SU-DHL-6 (cell line): ENCODE results near the gene FMNL3.
A peak's percentile ranks its signal among the peaks of the same experiment; 100 is the strongest.

Experiments used
- H2AFZ ChIP-seq: fragments of 200-600 bp; sonication (generic); 2 replicates; pipeline ENCODE4 v1.6.1; 2014; ENCODE audit warnings: low read depth, mild to moderate bottlenecking, moderate library complexity, mixed read lengths, antibody characterized with exemption, low read length; ENCODE audit not compliant: severe bottlenecking
- H3F3A ChIP-seq: fragments of 200-600 bp; shearing (Covaris generic); 2 replicates; pipeline ENCODE4 v1.6.0; 2016; ENCODE audit warnings: antibody characterized with exemption, mild to moderate bottlenecking; ENCODE audit not compliant: insufficient read depth
- H3K27ac ChIP-seq: fragments of 200-600 bp; sonication (generic); 2 replicates; pipeline ENCODE4 v1.5.1; 2016; ENCODE audit warnings: low read depth, mild to moderate bottlenecking, low read length, moderate library complexity, mixed read lengths
- H3K27me3 ChIP-seq: fragments of 200-600 bp; sonication (generic), shearing (Covaris generic); 2 replicates; pipeline ENCODE4 v1.6.0; 2014; ENCODE audit warnings: mild to moderate bottlenecking, low read length
- H3K36me3 ChIP-seq: fragments of 200-600 bp; sonication (generic); 2 replicates; pipeline ENCODE4 v1.6.1; 2014; ENCODE audit warnings: mild to moderate bottlenecking, low read length, mixed read lengths
- H3K4me2 ChIP-seq: fragments of 300-600, 200-600 bp; shearing (Covaris generic), sonication (generic); 2 replicates; pipeline ENCODE4 v1.6.0; 2014; ENCODE audit warnings: low read length, low read depth, mild to moderate bottlenecking; ENCODE audit not compliant: poor library complexity, severe bottlenecking
- H3K4me3 ChIP-seq: fragments of 200-600 bp; sonication (generic); 2 replicates; pipeline ENCODE4 v1.5.1; 2014; ENCODE audit warnings: antibody characterized with exemption, low read length, mild to moderate bottlenecking, mixed read lengths; ENCODE audit not compliant: insufficient read depth, poor library complexity, severe bottlenecking
- H3K79me2 ChIP-seq: fragments of 200-600 bp; sonication (generic); 2 replicates; pipeline ENCODE4 v1.6.1; 2014; ENCODE audit warnings: mild to moderate bottlenecking, low read length, moderate library complexity; ENCODE audit not compliant: insufficient read depth
- H3K9ac ChIP-seq: fragments of 200-600 bp; sonication (generic); 2 replicates; pipeline ENCODE4 v1.7.0; 2014; ENCODE audit warnings: mild to moderate bottlenecking, low read length
- H3K9me2 ChIP-seq: fragments of 200-600 bp; sonication (generic); replicated peaks from 2 replicates; pipeline ENCODE4 v1.6.1; 2014; ENCODE audit warnings: low read length; ENCODE audit not compliant: insufficient read depth
- H3K9me3 ChIP-seq: fragments of 200-600 bp; sonication (generic); 2 replicates; pipeline ENCODE4 v1.6.1; 2014; ENCODE audit warnings: low read length, mixed read lengths; ENCODE audit not compliant: insufficient read depth
- H4K20me1 ChIP-seq: fragments of 200-600 bp; sonication (generic); 2 replicates; pipeline ENCODE4 v1.6.1; 2014; ENCODE audit warnings: low read depth, mild to moderate bottlenecking, antibody characterized with exemption, low read length, moderate library complexity, mixed read lengths
- EZH2phosphoT487 ChIP-seq: fragments of 200-600 bp; sonication (generic), shearing (Covaris generic); conservative IDR thresholded peaks from 2 replicates; pipeline ENCODE4 v1.6.1; 2018; ENCODE audit warnings: mild to moderate bottlenecking, antibody characterized with exemption, low read length, moderate library complexity, mixed read lengths
- TF ChIP-seq, protein P1 (sequence below): fragments of 200-600 bp; sonication (generic); IDR thresholded peaks from one replicate; pipeline ENCODE4 v1.5.1; 2017; ENCODE audit warnings: antibody characterized with exemption, mild to moderate bottlenecking, low read length, moderate library complexity; ENCODE audit not compliant: insufficient read depth, poor library complexity, severe bottlenecking

Gene FMNL3

DNA sequence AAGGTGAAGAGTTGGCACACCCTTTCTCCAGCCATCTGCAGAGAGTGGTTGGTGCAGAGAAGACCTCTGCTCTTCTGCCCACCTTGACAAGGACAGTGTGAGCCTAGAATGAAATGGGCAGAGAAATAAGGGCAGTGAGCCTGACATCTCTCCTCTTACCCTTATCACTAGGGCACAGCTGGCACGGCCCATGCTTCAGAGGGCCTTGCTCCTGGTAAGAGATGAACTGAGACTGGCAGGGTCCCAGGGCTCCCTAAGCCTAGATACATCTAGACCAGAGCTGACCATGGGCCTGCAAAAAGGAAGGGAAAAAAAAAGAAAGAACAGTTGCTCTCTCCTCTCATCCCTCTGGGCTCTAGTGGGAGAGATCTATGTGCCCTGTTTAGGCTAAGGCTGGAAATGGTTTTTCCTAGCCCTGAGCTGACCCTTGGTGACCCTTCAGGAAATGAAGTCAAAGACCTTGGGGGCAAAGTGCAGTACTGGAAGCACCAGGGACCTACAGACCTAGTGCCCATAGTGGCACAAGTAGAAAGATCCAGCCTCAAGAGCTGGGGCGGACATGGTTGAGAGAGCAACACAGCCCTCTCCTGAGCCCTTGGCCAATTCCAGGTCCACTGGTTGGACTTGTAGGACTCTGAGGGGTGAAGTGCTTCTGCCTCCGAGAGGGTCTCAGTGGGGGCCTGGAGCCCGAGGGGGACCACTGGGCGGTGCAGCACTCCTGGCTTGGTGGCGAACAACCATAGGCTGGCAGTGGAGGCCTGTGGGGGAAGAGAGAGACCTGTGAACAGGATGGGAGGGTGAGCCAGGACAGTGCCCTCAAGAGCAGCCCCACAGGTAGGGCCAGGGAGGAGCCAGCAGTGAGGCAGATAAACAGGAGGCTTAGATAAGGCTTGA is 61.8 kb downstream of the FMNL3 start:
- Histone ChIP-seq H3K9ac (peak overlapping the region; percentile 46), H3K27ac (peak overlapping the region; percentile 56)

DNA sequence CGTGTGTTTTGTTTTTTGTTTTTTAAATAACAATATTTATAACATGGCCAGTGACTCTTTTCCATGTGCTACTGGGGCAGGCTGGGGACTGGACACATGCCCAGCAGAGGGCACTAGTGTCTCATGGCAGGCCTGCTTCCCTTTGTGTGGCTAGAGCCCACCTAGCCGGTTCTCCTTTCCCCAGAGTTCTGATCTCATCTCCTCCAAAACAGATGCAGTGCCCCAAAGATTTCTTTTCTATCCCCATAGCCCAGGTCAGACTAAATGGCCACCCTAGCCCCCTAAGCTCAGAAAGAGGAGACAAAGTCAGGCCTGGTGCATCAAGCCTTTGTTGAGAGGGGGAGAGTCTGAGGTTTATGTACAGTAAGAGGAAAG is 62.6 kb downstream of the FMNL3 start:
- TF ChIP-seq EZH2phosphoT487, result no peak
- TF ChIP-seq, protein P1, sequence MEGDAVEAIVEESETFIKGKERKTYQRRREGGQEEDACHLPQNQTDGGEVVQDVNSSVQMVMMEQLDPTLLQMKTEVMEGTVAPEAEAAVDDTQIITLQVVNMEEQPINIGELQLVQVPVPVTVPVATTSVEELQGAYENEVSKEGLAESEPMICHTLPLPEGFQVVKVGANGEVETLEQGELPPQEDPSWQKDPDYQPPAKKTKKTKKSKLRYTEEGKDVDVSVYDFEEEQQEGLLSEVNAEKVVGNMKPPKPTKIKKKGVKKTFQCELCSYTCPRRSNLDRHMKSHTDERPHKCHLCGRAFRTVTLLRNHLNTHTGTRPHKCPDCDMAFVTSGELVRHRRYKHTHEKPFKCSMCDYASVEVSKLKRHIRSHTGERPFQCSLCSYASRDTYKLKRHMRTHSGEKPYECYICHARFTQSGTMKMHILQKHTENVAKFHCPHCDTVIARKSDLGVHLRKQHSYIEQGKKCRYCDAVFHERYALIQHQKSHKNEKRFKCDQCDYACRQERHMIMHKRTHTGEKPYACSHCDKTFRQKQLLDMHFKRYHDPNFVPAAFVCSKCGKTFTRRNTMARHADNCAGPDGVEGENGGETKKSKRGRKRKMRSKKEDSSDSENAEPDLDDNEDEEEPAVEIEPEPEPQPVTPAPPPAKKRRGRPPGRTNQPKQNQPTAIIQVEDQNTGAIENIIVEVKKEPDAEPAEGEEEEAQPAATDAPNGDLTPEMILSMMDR, result peak; percentile 93
- H3K4me2 ChIP-seq, result peak overlapping the region; percentile 30
- no peaks in the 10 kb centered on the region for H3K79me2 ChIP-seq
- no peaks in the 10 kb centered on the region for H3K9me3 ChIP-seq
- no peaks in the 10 kb centered on the region for H3K27me3 ChIP-seq
- H2AFZ ChIP-seq, result peak overlapping the region; percentile 69
- peak overlapping the region; percentile 46 for H3K9ac ChIP-seq
- H3F3A ChIP-seq, result no peaks in the 10 kb centered on the region
- no peaks in the 10 kb centered on the region for H3K9me2 ChIP-seq
- H3K36me3 ChIP-seq, result no peaks in the 10 kb centered on the region
- H3K4me3 ChIP-seq, result no peak overlapping the region
- H4K20me1 ChIP-seq, result no peaks in the 10 kb centered on the region
- H3K27ac ChIP-seq, result peak overlapping the region; percentile 56

More for the DNA sequence above, 61.8 kb downstream of the FMNL3 start:
- H3K36me3 ChIP-seq, result no peaks in the 10 kb centered on the region
- H2AFZ ChIP-seq, result no peak overlapping the region
- no peaks in the 10 kb centered on the region for H4K20me1 ChIP-seq
- H3K9me3 ChIP-seq, result no peaks in the 10 kb centered on the region
- no peaks in the 10 kb centered on the region for H3F3A ChIP-seq
- no peak overlapping the region for H3K4me3 ChIP-seq
- H3K79me2 ChIP-seq, result no peaks in the 10 kb centered on the region
- no peaks in the 10 kb centered on the region for H3K27me3 ChIP-seq
- H3K4me2 ChIP-seq, result no peak overlapping the region
- no peaks in the 10 kb centered on the region for H3K9me2 ChIP-seq
- no peak for TF ChIP-seq EZH2phosphoT487
- TF ChIP-seq, protein P1, result no peak

DNA sequence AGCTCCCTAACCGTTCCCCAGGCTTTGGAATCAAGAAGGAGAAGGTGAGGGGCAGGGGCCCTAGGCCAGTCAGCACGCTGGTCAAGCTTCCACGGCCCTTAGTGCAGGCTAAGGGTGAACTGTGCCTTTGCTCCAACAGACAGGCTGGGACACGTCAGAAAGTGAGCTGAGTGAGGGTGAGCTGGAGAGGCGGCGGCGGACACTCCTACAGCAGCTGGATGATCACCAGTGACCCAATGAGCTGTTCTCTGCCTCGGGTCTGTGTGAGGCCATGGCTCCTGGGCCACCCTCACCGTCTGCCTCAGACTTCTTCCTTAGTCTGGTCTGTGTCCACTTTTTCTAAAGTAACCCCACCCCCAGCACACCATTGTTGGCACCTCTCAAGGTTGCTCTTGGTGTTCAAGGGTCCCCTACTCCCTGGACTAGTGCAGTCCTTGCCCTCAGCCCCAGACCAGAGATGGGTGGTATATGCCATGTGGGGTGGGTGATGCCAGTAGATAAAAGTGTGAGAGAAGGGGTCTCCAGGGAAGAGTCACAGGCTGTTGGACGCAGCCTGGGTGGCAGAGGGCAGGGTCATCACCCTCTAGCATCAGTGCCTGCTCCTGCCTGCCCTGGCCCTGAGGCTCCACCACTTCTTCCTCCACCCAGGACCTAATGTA is 63.1 kb downstream of the FMNL3 start:
- H3K4me3 ChIP-seq, result no peak overlapping the region
- no peak overlapping the region for H3K27ac ChIP-seq
- H3K4me2 ChIP-seq, result no peak overlapping the region
- no peaks in the 10 kb centered on the region for H3K36me3 ChIP-seq
- H4K20me1 ChIP-seq, result no peaks in the 10 kb centered on the region
- no peak overlapping the region for H2AFZ ChIP-seq
- H3K9me3 ChIP-seq, result no peaks in the 10 kb centered on the region
- H3K9me2 ChIP-seq, result no peaks in the 10 kb centered on the region
- H3K79me2 ChIP-seq, result no peaks in the 10 kb centered on the region
- no peak overlapping the region for H3K9ac ChIP-seq
- TF ChIP-seq, protein P1, result no peak
- TF ChIP-seq EZH2phosphoT487, result no peak
- no peaks in the 10 kb centered on the region for H3K27me3 ChIP-seq
- no peaks in the 10 kb centered on the region for H3F3A ChIP-seq
